ENCODE data around the gene CYP27C1.

GRCh38 chr2:127146071-127146725, 73.9 kb downstream of the CYP27C1 start:
- TF ChIP-seq POLR2A (IDR thresholded peaks at IDR 0.05) (no peak), CTCF (IDR thresholded peaks at IDR 0.05) (no peak), EP300 (IDR thresholded peaks at IDR 0.05) (no peak), POLR2AphosphoS5 (IDR thresholded peaks at IDR 0.05) (no peak)
